Measurements from ENCODE around the gene SPOCK3.
"Not testable (repeated sequence)": the region's sequence is repeated elsewhere in the genome, so short reads cannot be mapped to it uniquely, and the experiment has no call there.

Gene SPOCK3

DNA sequence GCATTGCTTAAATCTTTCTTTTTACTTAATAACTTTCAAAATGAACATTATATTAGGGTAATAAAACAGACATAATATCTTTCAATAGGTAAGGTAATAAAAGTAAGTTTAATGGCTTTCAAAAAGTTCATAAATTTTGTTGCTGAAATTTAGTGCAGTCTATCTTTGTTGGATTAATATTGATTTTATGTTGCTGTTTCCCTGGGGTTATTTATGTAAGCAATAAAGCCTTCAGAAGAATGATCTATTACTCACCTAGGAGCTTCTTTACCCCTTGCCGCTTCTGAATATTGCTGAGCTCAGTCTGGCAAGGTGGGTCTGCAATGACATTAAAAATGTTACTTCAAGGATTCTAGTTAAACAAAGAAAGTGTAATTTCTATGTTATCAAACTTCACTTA, 492.6 kb downstream of the SPOCK3 start:
- peaks cover 10% of the 10 kb centered on the region for H3K9me3 Mint-ChIP-seq
- H3K4me3 Mint-ChIP-seq = no peak overlapping the region
- no peaks in the 10 kb centered on the region for H3K4me1 Mint-ChIP-seq
- H3K27ac Mint-ChIP-seq = no peak overlapping the region
- H3K27me3 Mint-ChIP-seq (ENCODE audit: low read depth) = no peaks in the 10 kb centered on the region
- peaks cover 11% of the 10 kb centered on the region for H3K36me3 Mint-ChIP-seq (ENCODE audit: low read depth)
- TF ChIP-seq, protein P1, sequence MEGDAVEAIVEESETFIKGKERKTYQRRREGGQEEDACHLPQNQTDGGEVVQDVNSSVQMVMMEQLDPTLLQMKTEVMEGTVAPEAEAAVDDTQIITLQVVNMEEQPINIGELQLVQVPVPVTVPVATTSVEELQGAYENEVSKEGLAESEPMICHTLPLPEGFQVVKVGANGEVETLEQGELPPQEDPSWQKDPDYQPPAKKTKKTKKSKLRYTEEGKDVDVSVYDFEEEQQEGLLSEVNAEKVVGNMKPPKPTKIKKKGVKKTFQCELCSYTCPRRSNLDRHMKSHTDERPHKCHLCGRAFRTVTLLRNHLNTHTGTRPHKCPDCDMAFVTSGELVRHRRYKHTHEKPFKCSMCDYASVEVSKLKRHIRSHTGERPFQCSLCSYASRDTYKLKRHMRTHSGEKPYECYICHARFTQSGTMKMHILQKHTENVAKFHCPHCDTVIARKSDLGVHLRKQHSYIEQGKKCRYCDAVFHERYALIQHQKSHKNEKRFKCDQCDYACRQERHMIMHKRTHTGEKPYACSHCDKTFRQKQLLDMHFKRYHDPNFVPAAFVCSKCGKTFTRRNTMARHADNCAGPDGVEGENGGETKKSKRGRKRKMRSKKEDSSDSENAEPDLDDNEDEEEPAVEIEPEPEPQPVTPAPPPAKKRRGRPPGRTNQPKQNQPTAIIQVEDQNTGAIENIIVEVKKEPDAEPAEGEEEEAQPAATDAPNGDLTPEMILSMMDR (IDR thresholded peaks at IDR 0.05; ENCODE audit: unreplicated experiment in 3 of 3) = no peak

DNA sequence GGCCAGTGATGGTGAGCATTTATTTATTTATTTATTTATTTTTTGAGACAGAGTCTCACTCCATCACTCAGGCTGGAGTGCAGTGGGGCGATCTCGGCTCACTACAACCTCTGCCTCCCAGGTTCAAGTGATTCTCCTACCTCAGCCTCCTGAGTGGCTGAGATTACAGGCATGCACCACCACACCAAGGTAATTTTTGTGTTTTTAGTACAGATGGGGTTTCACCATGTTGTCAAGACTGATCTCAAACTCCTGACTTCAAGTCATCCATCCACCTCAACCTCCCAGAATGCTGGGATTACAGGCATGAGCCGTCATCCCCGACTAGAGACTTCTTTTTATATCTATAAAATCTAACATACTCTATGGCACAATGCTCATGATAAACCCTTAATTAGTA, 495.1 kb downstream of the SPOCK3 start:
- H3K4me1 Mint-ChIP-seq; H3K9me3 Mint-ChIP-seq; H3K27ac Mint-ChIP-seq; H3K36me3 Mint-ChIP-seq (ENCODE audit: low read depth); H3K4me3 Mint-ChIP-seq; H3K27me3 Mint-ChIP-seq (ENCODE audit: low read depth): not testable (repeated sequence)

DNA sequence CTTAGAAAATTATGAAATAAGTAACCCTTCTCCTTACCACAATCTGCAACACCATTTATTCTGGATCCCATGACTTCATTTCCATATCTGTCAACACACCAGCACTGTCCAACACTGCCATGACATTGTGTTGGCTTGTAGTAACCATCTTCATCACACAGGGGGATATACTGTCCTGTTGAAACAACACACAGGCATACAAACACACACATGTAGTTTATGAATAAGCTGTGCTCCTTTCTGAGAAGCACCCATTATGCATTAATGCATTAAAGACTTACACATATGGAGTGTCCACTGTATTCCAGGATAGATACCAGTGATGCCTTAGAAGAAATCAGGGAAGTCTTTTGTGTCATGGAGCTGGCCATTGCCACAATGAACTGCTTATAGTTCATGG, 496.9 kb downstream of the SPOCK3 start:
- no peak overlapping the region for H3K4me3 Mint-ChIP-seq
- TF ChIP-seq, protein P1 (IDR thresholded peaks at IDR 0.05; ENCODE audit: unreplicated experiment in 3 of 3) = no peak
- H3K4me1 Mint-ChIP-seq = no peaks in the 10 kb centered on the region
- no peaks in the 10 kb centered on the region for H3K27me3 Mint-ChIP-seq (ENCODE audit: low read depth)
- H3K9me3 Mint-ChIP-seq = no peaks in the 10 kb centered on the region
- no peak overlapping the region for H3K27ac Mint-ChIP-seq
- peaks cover 8% of the 10 kb centered on the region for H3K36me3 Mint-ChIP-seq (ENCODE audit: low read depth)

DNA sequence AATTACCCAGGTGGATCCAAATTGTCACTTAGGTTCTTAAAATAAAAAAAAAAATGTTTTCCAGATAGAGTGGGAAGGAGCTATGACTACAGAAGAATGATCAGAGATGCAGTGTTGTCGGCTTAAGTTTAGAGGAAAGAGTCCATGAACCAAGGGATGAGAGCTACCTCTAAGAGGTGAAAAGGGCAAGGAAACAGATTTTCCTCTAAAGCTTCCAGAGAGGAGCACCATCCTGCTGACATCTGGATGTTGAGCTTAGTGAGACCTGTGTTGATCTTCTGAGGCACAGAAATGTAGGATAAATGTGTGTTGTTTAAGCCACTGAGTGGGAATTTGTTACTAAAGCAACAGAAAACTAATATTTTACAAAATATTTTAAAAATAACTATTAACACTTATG, 498.7 kb downstream of the SPOCK3 start:
- TF ChIP-seq, protein P1 (IDR thresholded peaks at IDR 0.05; ENCODE audit: unreplicated experiment in 3 of 3) = no peak
- H3K9me3 Mint-ChIP-seq = no peaks in the 10 kb centered on the region
- no peaks in the 10 kb centered on the region for H3K4me1 Mint-ChIP-seq
- H3K27ac Mint-ChIP-seq = no peak overlapping the region
- peaks cover 8% of the 10 kb centered on the region for H3K36me3 Mint-ChIP-seq (ENCODE audit: low read depth)
- H3K4me3 Mint-ChIP-seq = no peak overlapping the region
- H3K27me3 Mint-ChIP-seq (ENCODE audit: low read depth) = no peaks in the 10 kb centered on the region

DNA sequence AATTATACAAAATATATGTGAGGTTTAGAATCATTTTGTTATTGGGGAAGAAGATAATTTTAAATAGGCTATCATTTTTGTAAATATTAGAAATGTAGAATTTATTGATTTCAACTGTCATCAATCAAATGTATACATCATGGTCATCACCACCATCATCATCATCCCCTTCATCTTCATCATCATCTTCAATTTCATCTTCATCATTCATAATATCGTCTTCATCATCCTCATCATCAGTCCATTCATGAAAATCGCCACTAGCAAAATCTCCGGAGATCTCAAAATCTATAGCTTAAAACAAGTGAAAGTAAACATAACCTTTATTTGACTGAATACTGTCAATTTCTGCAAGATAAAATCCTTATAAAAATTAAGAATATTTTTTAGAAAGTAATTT, 499.5 kb downstream of the SPOCK3 start:
- Mint-ChIP-seq H3K4me3 (no peak overlapping the region), H3K36me3 (ENCODE audit: low read depth) (peaks cover 8% of the 10 kb centered on the region), H3K4me1 (no peaks in the 10 kb centered on the region), H3K9me3 (no peaks in the 10 kb centered on the region), H3K27me3 (ENCODE audit: low read depth) (no peaks in the 10 kb centered on the region), H3K27ac (no peak overlapping the region)
- TF ChIP-seq, protein P1 (IDR thresholded peaks at IDR 0.05; ENCODE audit: unreplicated experiment in 3 of 3) = no peak

DNA sequence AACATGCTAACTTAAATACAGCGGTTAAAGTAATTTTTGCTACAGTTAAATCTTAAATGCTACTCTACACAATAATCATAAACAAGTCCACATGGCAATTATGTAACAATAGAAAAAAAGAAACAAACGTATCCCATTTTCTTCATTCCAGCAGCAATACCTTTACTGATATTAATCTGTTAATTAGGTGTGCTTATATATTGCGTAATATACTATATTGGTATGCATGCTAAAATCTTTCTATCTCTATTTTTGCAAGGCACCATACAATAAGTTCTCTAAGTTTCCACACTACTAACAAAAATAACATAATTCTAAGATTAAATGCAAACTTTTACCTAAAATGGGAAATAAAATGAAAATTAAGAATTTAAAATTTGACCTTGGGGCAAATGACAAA, 500.6 kb downstream of the SPOCK3 start:
- Mint-ChIP-seq H3K36me3 (ENCODE audit: low read depth) (peaks cover 8% of the 10 kb centered on the region), H3K27me3 (ENCODE audit: low read depth) (no peaks in the 10 kb centered on the region), H3K4me1 (no peaks in the 10 kb centered on the region), H3K4me3 (no peak overlapping the region), H3K9me3 (no peaks in the 10 kb centered on the region), H3K27ac (no peak overlapping the region)
- TF ChIP-seq, protein P1 (IDR thresholded peaks at IDR 0.05; ENCODE audit: unreplicated experiment in 3 of 3) = no peak

Data from nephron (organoid).